ENCODE data around the gene PSMD12.

The PSMD12 gene

GRCh38 chr17:67315865-67316264, 50.5 kb downstream of the PSMD12 start:
- Histone ChIP-seq H3K9me3 (ENCODE audit: control insufficient read depth, insufficient read depth, low read length) (no peaks in the 10 kb centered on the region), H3K79me2 (ENCODE audit: control insufficient read depth, low read length) (no peaks in the 10 kb centered on the region), H3K27me3 (ENCODE audit: control insufficient read depth, low read length) (no peaks in the 10 kb centered on the region), H3F3A (ENCODE audit: control insufficient read depth, insufficient read depth) (no peaks in the 10 kb centered on the region), H3K4me1 (ENCODE audit: control insufficient read depth, low read length) (peaks cover 13% of the 10 kb centered on the region), H4K20me1 (ENCODE audit: control insufficient read depth, insufficient read depth, low read depth, low read length) (no peaks in the 10 kb centered on the region), H3K36me3 (ENCODE audit: control insufficient read depth, low read length) (no peaks in the 10 kb centered on the region), H3K27ac (ENCODE audit: low read depth, low read length) (no peak overlapping the region), H3K4me3 (ENCODE audit: low read length) (no peak overlapping the region), H3K9me2 (replicated peaks; ENCODE audit: control insufficient read depth, low read length) (no peaks in the 10 kb centered on the region), H3K4me2 (ENCODE audit: low read length) (no peak overlapping the region)
- TF ChIP-seq, protein P1, sequence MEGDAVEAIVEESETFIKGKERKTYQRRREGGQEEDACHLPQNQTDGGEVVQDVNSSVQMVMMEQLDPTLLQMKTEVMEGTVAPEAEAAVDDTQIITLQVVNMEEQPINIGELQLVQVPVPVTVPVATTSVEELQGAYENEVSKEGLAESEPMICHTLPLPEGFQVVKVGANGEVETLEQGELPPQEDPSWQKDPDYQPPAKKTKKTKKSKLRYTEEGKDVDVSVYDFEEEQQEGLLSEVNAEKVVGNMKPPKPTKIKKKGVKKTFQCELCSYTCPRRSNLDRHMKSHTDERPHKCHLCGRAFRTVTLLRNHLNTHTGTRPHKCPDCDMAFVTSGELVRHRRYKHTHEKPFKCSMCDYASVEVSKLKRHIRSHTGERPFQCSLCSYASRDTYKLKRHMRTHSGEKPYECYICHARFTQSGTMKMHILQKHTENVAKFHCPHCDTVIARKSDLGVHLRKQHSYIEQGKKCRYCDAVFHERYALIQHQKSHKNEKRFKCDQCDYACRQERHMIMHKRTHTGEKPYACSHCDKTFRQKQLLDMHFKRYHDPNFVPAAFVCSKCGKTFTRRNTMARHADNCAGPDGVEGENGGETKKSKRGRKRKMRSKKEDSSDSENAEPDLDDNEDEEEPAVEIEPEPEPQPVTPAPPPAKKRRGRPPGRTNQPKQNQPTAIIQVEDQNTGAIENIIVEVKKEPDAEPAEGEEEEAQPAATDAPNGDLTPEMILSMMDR (IDR thresholded peaks at IDR 0.05; ENCODE audit: low read depth, low read length, poor library complexity, severe bottlenecking): no peak
- TF ChIP-seq EZH2phosphoT487 (IDR thresholded peaks at IDR 0.05; ENCODE audit: borderline replicate concordance, low read length): no peak

GRCh38 chr17:67312265-67312664, 54.1 kb downstream of the PSMD12 start:
- Histone ChIP-seq H4K20me1 (ENCODE audit: control insufficient read depth, insufficient read depth, low read depth, low read length) (no peaks in the 10 kb centered on the region), H3F3A (ENCODE audit: control insufficient read depth, insufficient read depth) (no peaks in the 10 kb centered on the region), H3K4me2 (ENCODE audit: low read length) (no peak overlapping the region), H3K9me3 (ENCODE audit: control insufficient read depth, insufficient read depth, low read length) (no peaks in the 10 kb centered on the region), H3K4me3 (ENCODE audit: low read length) (no peak overlapping the region), H3K36me3 (ENCODE audit: control insufficient read depth, low read length) (no peaks in the 10 kb centered on the region), H3K27ac (ENCODE audit: low read depth, low read length) (no peak overlapping the region), H3K27me3 (ENCODE audit: control insufficient read depth, low read length) (no peaks in the 10 kb centered on the region), H3K9me2 (replicated peaks; ENCODE audit: control insufficient read depth, low read length) (no peaks in the 10 kb centered on the region), H3K4me1 (ENCODE audit: control insufficient read depth, low read length) (peaks cover 25% of the 10 kb centered on the region), H3K79me2 (ENCODE audit: control insufficient read depth, low read length) (no peaks in the 10 kb centered on the region)
- no peak for TF ChIP-seq EZH2phosphoT487 (IDR thresholded peaks at IDR 0.05; ENCODE audit: borderline replicate concordance, low read length)
- TF ChIP-seq, protein P1 (IDR thresholded peaks at IDR 0.05; ENCODE audit: low read depth, low read length, poor library complexity, severe bottlenecking): no peak

GRCh38 chr17:67311575-67311974, 54.8 kb downstream of the PSMD12 start:
- Histone ChIP-seq H4K20me1 (ENCODE audit: control insufficient read depth, insufficient read depth, low read depth, low read length) (no peaks in the 10 kb centered on the region), H3K9me2 (replicated peaks; ENCODE audit: control insufficient read depth, low read length) (no peaks in the 10 kb centered on the region), H3K4me1 (ENCODE audit: control insufficient read depth, low read length) (peaks cover 32% of the 10 kb centered on the region), H3K9me3 (ENCODE audit: control insufficient read depth, insufficient read depth, low read length) (no peaks in the 10 kb centered on the region), H3K27ac (ENCODE audit: low read depth, low read length) (no peak overlapping the region), H3K4me3 (ENCODE audit: low read length) (no peak overlapping the region), H3K79me2 (ENCODE audit: control insufficient read depth, low read length) (no peaks in the 10 kb centered on the region), H3K36me3 (ENCODE audit: control insufficient read depth, low read length) (no peaks in the 10 kb centered on the region), H3K4me2 (ENCODE audit: low read length) (no peak overlapping the region), H3F3A (ENCODE audit: control insufficient read depth, insufficient read depth) (peaks cover 3% of the 10 kb centered on the region; the same call in 1 of the 2 replicates), H3K27me3 (ENCODE audit: control insufficient read depth, low read length) (no peaks in the 10 kb centered on the region)
- TF ChIP-seq, protein P1 (IDR thresholded peaks at IDR 0.05; ENCODE audit: low read depth, low read length, poor library complexity, severe bottlenecking): no peak
- no peak for TF ChIP-seq EZH2phosphoT487 (IDR thresholded peaks at IDR 0.05; ENCODE audit: borderline replicate concordance, low read length)
